Measurements from ENCODE around the gene TPST1.

- no peak for TF ChIP-seq SIN3A (conservative IDR thresholded peaks at IDR 0.05 in 1 of 2, IDR thresholded peaks at IDR 0.05 in 1 of 2; ENCODE audit: low read depth in 1 of 2, low read length in 2 of 2)
- TF ChIP-seq ZNF274 (IDR thresholded peaks at IDR 0.05; ENCODE audit: borderline replicate concordance, extremely low read depth, low read length) = no peak
- TF ChIP-seq POLR2A (IDR thresholded peaks at IDR 0.05; ENCODE audit: control extremely low read depth in 1 of 2, low read depth in 2 of 2, low read length in 2 of 2) = no peak
- no peak for TF ChIP-seq RFX5 (IDR thresholded peaks at IDR 0.05; ENCODE audit: borderline replicate concordance, low read depth, low read length)
- no peak for TF ChIP-seq CHD1 (IDR thresholded peaks at IDR 0.05; ENCODE audit: low read depth, low read length)
- TF ChIP-seq SUZ12 (IDR thresholded peaks at IDR 0.05; ENCODE audit: low read length) = no peak
- no peak for TF ChIP-seq EZH2 (IDR thresholded peaks at IDR 0.05; ENCODE audit: low read depth, low read length, severe bottlenecking)
- TF ChIP-seq JUND (IDR thresholded peaks at IDR 0.05; ENCODE audit: low read length) = no peak
- TF ChIP-seq NRF1 (IDR thresholded peaks at IDR 0.05; ENCODE audit: low read depth, low read length) = no peak
- TF ChIP-seq RAD21 (IDR thresholded peaks at IDR 0.05 in 1 of 2, conservative IDR thresholded peaks at IDR 0.05 in 1 of 2; ENCODE audit: low read depth in 2 of 2, low read length in 2 of 2) = no peak
Measured at GRCh38 chr7:66296557-66296956, 91.4 kb downstream of the TPST1 start.

All from H1 (cell line).